ENCODE results near the gene RHCG. TPM values are rescaled to one million over a fixed set of nuclear protein-coding genes. Genes with fewer than 3 reads are reported as not detected.

The RHCG gene
- total RNA-seq, 2 experiments from 2014 or later = not detected

DNA sequence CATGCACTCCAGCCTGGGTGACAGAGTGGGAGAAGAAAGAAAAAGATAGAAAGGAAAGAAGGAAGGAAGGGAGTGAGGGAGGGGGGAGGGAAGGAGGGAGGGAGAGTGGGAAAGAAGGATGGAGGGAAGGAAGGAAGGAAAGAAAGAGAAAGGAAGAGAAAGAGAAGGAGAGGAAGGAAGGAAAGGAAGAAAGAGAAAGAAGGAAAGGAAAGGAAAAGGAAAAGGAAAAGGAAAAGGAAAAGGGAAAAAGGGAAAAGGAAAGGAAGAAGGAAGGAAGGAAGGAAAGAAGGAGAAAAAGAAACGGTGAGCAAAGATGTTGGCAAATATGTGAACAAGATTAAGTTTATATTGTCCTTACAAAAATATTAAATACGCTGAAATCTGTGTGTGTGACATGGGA is 42.6 kb upstream of the RHCG start:
- Histone ChIP-seq H3K4me2 (ENCODE audit: low read length) (no peak overlapping the region), H4K20me1 (ENCODE audit: insufficient read depth, low read length) (no peaks in the 10 kb centered on the region), H3K79me2 (ENCODE audit: insufficient read depth, low read depth, low read length) (no peaks in the 10 kb centered on the region), H3K4me1 (ENCODE audit: insufficient read depth, low read length, poor library complexity, severe bottlenecking) (no peaks in the 10 kb centered on the region), H3K9me2 (ENCODE audit: insufficient read depth, low read length) (no peaks in the 10 kb centered on the region), H3K36me3 (ENCODE audit: insufficient read depth, low read length) (no peaks in the 10 kb centered on the region), H3K27ac (ENCODE audit: low read depth, low read length, poor library complexity, severe bottlenecking) (no peak overlapping the region), H3K4me3 (ENCODE audit: low read depth, low read length, poor library complexity, severe bottlenecking) (no peak overlapping the region), H2AFZ (ENCODE audit: low read length) (no peak overlapping the region), H3K9me3 (ENCODE audit: low read length) (peaks cover 9% of the 10 kb centered on the region; the same call in 1 of the 2 replicates)
- CTCF ChIA-PET (ENCODE audit: unreplicated experiment) = no interaction called here
- POLR2A ChIA-PET = no interaction called here
- no TSS peak for BruUV-seq (replicated peaks)
- DNase-seq (ENCODE audit: low spot score) = no peak
- TF ChIP-seq EZH2phosphoT487 (IDR thresholded peaks at IDR 0.05; ENCODE audit: borderline replicate concordance, low read depth, low read length) = no peak
- no peak for TF ChIP-seq CTCF (conservative IDR thresholded peaks at IDR 0.05; ENCODE audit: low read length)
- intact Hi-C loops (cut with micrococcal nuclease; ENCODE audit: unreplicated experiment) = no loop called here

DNA sequence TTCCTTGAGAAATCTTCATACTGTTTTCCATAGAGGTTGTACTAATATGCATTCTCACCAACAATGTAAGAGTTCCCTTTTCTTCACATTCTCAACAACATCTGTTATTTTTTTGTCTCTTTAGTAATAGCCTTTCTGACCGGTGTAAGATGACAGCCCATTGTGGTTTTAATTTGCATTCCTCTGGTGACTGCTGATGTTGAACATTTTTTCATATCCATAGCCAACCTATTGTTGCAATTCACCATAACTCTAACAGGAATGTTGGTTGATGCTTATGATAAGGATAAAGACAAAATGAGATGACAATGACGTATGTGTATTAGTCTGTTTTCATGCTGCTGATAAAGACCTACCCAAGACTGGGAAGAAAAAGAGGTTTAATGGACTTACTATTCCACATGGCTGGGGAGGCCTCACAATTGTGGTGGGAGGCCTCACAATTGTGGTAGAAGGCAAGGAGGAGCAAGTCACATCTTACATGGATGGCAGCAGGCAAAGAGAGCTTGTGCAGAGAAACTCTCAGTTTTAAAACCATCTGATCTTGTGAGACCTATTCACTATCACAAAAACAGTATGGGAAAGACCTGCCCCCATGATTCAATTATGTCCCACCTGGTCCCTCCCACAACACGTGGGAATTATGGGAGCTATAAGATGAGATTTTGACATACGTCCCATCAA is 37.6 kb upstream of the RHCG start:
- intact Hi-C loops (cut with micrococcal nuclease; ENCODE audit: unreplicated experiment) = no loop called here
- no peaks in the 10 kb centered on the region for H3K9me2 ChIP-seq (ENCODE audit: insufficient read depth, low read length)
- peaks cover 9% of the 10 kb centered on the region; the same call in 1 of the 2 replicates for H3K9me3 ChIP-seq (ENCODE audit: low read length)
- no peaks in the 10 kb centered on the region for H3K36me3 ChIP-seq (ENCODE audit: insufficient read depth, low read length)
- no peak overlapping the region for H3K4me2 ChIP-seq (ENCODE audit: low read length)
- BruUV-seq (replicated peaks) = no TSS peak
- TF ChIP-seq CTCF (conservative IDR thresholded peaks at IDR 0.05; ENCODE audit: low read length) (no peak), EZH2phosphoT487 (IDR thresholded peaks at IDR 0.05; ENCODE audit: borderline replicate concordance, low read depth, low read length) (no peak)
- H3K79me2 ChIP-seq (ENCODE audit: insufficient read depth, low read depth, low read length) = no peaks in the 10 kb centered on the region
- ChIA-PET POLR2A (no interaction called here), CTCF (ENCODE audit: unreplicated experiment) (no interaction called here)
- no peaks in the 10 kb centered on the region for H4K20me1 ChIP-seq (ENCODE audit: insufficient read depth, low read length)
- H3K4me3 ChIP-seq (ENCODE audit: low read depth, low read length, poor library complexity, severe bottlenecking) = no peak overlapping the region
- no peak for DNase-seq (ENCODE audit: low spot score)
- H3K27ac ChIP-seq (ENCODE audit: low read depth, low read length, poor library complexity, severe bottlenecking) = no peak overlapping the region
- no peak overlapping the region for H2AFZ ChIP-seq (ENCODE audit: low read length)
- H3K4me1 ChIP-seq (ENCODE audit: insufficient read depth, low read length, poor library complexity, severe bottlenecking) = no peaks in the 10 kb centered on the region

DNA sequence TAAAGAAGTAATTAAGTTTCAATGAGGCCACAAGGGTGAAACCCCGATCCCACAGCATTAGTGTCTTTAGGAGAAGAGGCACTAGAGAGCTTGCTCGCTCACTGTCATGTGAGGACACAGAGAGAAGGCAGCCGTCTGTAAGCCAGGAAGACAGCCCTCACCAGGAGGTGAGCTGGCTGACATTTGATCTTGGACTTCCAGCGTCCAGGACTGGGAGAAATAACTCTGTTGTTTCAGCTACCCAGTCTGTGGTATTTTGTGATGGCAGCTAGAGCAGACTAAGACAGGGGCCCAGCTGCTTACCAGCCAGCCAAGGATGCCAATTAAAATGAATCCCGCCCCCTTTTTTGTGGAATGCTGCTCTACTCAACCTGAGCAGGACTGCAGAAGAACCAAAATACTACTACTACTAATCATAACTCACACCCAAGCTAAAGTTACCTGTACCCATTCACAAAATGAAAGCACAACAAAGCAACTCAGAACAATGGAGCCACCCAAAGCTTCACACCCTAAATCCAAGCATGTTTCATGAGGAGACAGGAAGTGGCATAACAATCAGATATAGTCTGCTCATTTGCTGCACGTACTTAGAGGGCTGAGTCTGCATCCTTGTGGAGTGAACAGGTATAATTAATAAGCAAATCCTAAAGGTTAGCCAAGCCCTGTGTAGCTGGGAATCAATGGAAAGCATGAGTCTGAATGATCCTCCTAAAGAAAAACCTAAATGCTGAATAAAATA is 35.6 kb upstream of the RHCG start:
- no TSS peak for BruUV-seq (replicated peaks)
- Histone ChIP-seq H3K27ac (ENCODE audit: low read depth, low read length, poor library complexity, severe bottlenecking) (no peak overlapping the region), H2AFZ (ENCODE audit: low read length) (no peak overlapping the region), H3K4me3 (ENCODE audit: low read depth, low read length, poor library complexity, severe bottlenecking) (no peak overlapping the region), H4K20me1 (ENCODE audit: insufficient read depth, low read length) (no peaks in the 10 kb centered on the region), H3K79me2 (ENCODE audit: insufficient read depth, low read depth, low read length) (no peaks in the 10 kb centered on the region), H3K36me3 (ENCODE audit: insufficient read depth, low read length) (no peaks in the 10 kb centered on the region), H3K9me3 (ENCODE audit: low read length) (no peaks in the 10 kb centered on the region), H3K4me1 (ENCODE audit: insufficient read depth, low read length, poor library complexity, severe bottlenecking) (no peaks in the 10 kb centered on the region), H3K9me2 (ENCODE audit: insufficient read depth, low read length) (no peaks in the 10 kb centered on the region), H3K4me2 (ENCODE audit: low read length) (no peak overlapping the region)
- TF ChIP-seq EZH2phosphoT487 (IDR thresholded peaks at IDR 0.05; ENCODE audit: borderline replicate concordance, low read depth, low read length) = no peak
- TF ChIP-seq CTCF (conservative IDR thresholded peaks at IDR 0.05; ENCODE audit: low read length) = no peak
- intact Hi-C loops (cut with micrococcal nuclease; ENCODE audit: unreplicated experiment) = no loop called here
- ChIA-PET POLR2A (interaction anchor here (0.5 kb wide), 1 partner anchor 164 kb away, joined by 5 read pairs; no protein-coding TSS in a partner anchor), CTCF (ENCODE audit: unreplicated experiment) (no interaction called here)
- no peak for DNase-seq (ENCODE audit: low spot score)

Data from OCI-LY7 (cell line).